Suppressor macrophage treated with lipopolysaccharide for 1 hour (primary cell): Measurements from ENCODE around the gene PROP1.
"Not testable (repeated sequence)": the region's sequence is repeated elsewhere in the genome, so short reads cannot be mapped to it uniquely, and the experiment has no call there.

Experiments used
- DNase-seq, 3 donors: peaks; one replicate each; pipeline ENCODE4 v3.0.0-alpha.2; 2020 to 2022

Gene PROP1

GRCh38 chr5:177943805-177944736 lies 52.0 kb downstream of the PROP1 start:
- peak in 1 of 3 donors; percentile 6 for DNase-seq

- DNase-seq = not testable (repeated sequence)
These were observed 53.1 kb downstream of the PROP1 start for GRCh38 chr5:177942896-177943295.
